ENCODE data around the gene METTL8.

DNA sequence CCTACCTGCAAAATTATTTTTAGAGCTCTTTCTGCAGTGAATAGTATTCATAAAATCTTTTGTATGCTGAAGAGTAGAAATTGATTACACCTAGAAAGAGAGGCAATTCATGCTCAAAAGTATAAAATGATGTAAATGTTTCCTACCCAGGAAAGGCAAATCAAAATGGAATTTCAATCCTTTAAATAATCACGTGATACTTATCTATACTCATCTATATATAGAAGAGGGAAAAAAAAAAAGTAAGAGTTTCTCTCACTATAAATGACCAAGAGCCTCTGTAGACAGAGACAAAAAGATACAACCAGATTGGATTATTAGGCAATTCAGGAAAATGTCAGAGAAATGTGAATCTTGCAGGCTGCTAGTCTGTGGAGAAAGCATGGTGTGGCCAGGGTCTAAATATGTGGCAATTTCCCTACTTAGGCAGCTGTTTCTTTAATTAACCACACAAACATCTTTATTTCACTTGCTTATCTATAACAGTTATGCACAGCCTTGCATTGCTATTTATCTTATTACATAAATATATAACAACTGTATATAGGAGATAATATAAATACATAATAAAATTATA is 39.5 kb downstream of the METTL8 start:
- TF ChIP-seq, protein P1, sequence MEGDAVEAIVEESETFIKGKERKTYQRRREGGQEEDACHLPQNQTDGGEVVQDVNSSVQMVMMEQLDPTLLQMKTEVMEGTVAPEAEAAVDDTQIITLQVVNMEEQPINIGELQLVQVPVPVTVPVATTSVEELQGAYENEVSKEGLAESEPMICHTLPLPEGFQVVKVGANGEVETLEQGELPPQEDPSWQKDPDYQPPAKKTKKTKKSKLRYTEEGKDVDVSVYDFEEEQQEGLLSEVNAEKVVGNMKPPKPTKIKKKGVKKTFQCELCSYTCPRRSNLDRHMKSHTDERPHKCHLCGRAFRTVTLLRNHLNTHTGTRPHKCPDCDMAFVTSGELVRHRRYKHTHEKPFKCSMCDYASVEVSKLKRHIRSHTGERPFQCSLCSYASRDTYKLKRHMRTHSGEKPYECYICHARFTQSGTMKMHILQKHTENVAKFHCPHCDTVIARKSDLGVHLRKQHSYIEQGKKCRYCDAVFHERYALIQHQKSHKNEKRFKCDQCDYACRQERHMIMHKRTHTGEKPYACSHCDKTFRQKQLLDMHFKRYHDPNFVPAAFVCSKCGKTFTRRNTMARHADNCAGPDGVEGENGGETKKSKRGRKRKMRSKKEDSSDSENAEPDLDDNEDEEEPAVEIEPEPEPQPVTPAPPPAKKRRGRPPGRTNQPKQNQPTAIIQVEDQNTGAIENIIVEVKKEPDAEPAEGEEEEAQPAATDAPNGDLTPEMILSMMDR (IDR thresholded peaks at IDR 0.05; ENCODE audit: low read length): no peak
- TF ChIP-seq EZH2 (optimal IDR thresholded peaks at IDR 0.05; ENCODE audit: low read depth, low read length) (no peak), EZH2phosphoT487 (IDR thresholded peaks at IDR 0.05; ENCODE audit: low read length) (no peak)

All from MM.1S (cell line).